ENCODE measurements around the gene CCDC195. TPM values are rescaled to one million over a fixed set of nuclear protein-coding genes. Genes with fewer than 3 reads are reported as not detected.

The CCDC195 gene
- total and polyA plus RNA-seq, 2 of the 4 experiments (the other 2 are of a cell fraction): not detected

DNA sequence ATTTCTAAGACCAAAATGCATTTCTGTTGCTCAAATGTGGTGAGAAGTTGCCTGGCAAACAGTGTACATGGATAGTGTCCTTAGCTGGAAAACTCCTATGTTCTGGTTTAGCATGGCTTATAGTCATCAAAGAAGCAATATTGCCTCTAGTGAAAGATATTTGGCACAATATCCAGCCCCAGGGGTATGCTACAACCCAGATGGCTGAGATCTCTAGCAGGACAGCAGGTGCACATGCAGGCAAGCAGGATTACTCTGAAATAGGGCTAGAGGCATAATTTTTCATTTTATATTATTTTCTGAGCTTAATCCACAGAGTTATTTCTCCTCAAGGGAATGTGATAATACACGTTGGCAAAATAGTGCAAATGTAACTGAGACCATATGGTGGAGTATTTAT is 34.0 kb downstream of the CCDC195 start:
- no peaks in the 10 kb centered on the region for H4K20me1 ChIP-seq (ENCODE audit: insufficient read depth, low read length)

More for the DNA sequence above, 34.0 kb downstream of the CCDC195 start:
- Histone ChIP-seq H2BK5ac (ENCODE audit: low read depth, low read length, poor library complexity, severe bottlenecking) (no peak overlapping the region), H3K56ac (ENCODE audit: extremely low read depth, insufficient read depth, low read length) (no peak overlapping the region), H3K79me1 (ENCODE audit: low read depth in 1 of 2, low read length in 2 of 2) (no peaks in the 10 kb centered on the region), H3K9me1 (ENCODE audit: insufficient read depth, low read length) (peaks cover 8% of the 10 kb centered on the region), H2BK20ac (ENCODE audit: low read depth, low read length) (no peak overlapping the region), H2BK15ac (ENCODE audit: low read depth, low read length) (no peak overlapping the region), H4K91ac (ENCODE audit: insufficient read depth, low read depth, low read length) (no peak overlapping the region), H3K4me2 (ENCODE audit: low read depth, low read length) (no peak overlapping the region), H3K9me3 (ENCODE audit: control insufficient read depth, insufficient read depth, low read length) (no peaks in the 10 kb centered on the region), H3K9ac (ENCODE audit: low read depth, low read length) (no peak overlapping the region), H3K27me3 (ENCODE audit: control insufficient read depth, insufficient read depth, low read length) (no peaks in the 10 kb centered on the region), H2AFZ (replicated peaks; ENCODE audit: low read length, poor library complexity) (no peak overlapping the region), H2AK9ac (replicated peaks; ENCODE audit: low read depth, low read length, poor library complexity) (no peak overlapping the region), H3K18ac (ENCODE audit: low read depth, low read length) (no peak overlapping the region), H2AK5ac (ENCODE audit: low read depth, low read length) (no peak overlapping the region), H3K23ac (ENCODE audit: low read depth, low read length) (no peak overlapping the region), H3K4me3 (ENCODE audit: insufficient read depth, low read depth, low read length) (no peak overlapping the region), H3K14ac (replicated peaks; ENCODE audit: low read depth, low read length) (no peak overlapping the region), H4K8ac (ENCODE audit: low read depth in 2 of 2, low read length in 2 of 2) (no peak overlapping the region), H3K36me3 (ENCODE audit: control insufficient read depth, insufficient read depth, low read length) (no peaks in the 10 kb centered on the region), H3K4me1 (ENCODE audit: control insufficient read depth, insufficient read depth, low read length) (peaks cover 4% of the 10 kb centered on the region), H3K4ac (ENCODE audit: low read depth, low read length) (no peak overlapping the region), H3K27ac (ENCODE audit: insufficient read depth, low read length) (no peak overlapping the region), H4K5ac (ENCODE audit: low read depth, low read length) (no peak overlapping the region), H2BK120ac (ENCODE audit: low read depth, low read length) (no peak overlapping the region)
- in situ Hi-C loops (cut with MboI; ENCODE audit: low sequenced_read_pairs): no loop called here
- intact Hi-C loops (cut with micrococcal nuclease): no loop called here
- POLR2A ChIA-PET (ENCODE audit: unreplicated experiment): no interaction called here
- no peak for TF ChIP-seq RFX5 (IDR thresholded peaks at IDR 0.05; ENCODE audit: low read depth, low read length)
- TF ChIP-seq CHD1 (IDR thresholded peaks at IDR 0.05; ENCODE audit: low read depth, low read length): no peak
- no peak for TF ChIP-seq CEBPB (IDR thresholded peaks at IDR 0.05; ENCODE audit: low read depth, low read length)
- no peak for TF ChIP-seq RAD21 (IDR thresholded peaks at IDR 0.05; ENCODE audit: low read length)
- TF ChIP-seq MXI1 (IDR thresholded peaks at IDR 0.05; ENCODE audit: borderline replicate concordance, low read depth, low read length): no peak
- TF ChIP-seq POLR2A (IDR thresholded peaks at IDR 0.05; ENCODE audit: low read depth, low read length): no peak
- TF ChIP-seq, protein P1, sequence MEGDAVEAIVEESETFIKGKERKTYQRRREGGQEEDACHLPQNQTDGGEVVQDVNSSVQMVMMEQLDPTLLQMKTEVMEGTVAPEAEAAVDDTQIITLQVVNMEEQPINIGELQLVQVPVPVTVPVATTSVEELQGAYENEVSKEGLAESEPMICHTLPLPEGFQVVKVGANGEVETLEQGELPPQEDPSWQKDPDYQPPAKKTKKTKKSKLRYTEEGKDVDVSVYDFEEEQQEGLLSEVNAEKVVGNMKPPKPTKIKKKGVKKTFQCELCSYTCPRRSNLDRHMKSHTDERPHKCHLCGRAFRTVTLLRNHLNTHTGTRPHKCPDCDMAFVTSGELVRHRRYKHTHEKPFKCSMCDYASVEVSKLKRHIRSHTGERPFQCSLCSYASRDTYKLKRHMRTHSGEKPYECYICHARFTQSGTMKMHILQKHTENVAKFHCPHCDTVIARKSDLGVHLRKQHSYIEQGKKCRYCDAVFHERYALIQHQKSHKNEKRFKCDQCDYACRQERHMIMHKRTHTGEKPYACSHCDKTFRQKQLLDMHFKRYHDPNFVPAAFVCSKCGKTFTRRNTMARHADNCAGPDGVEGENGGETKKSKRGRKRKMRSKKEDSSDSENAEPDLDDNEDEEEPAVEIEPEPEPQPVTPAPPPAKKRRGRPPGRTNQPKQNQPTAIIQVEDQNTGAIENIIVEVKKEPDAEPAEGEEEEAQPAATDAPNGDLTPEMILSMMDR (conservative IDR thresholded peaks at IDR 0.05; ENCODE audit: low read depth, low read length): no peak
- no peak for TF ChIP-seq USF2 (IDR thresholded peaks at IDR 0.05; ENCODE audit: low read depth, low read length)
- TF ChIP-seq FOS (IDR thresholded peaks at IDR 0.05; ENCODE audit: low read depth, low read length): no peak
- no peak for TF ChIP-seq NFE2L2 (IDR thresholded peaks at IDR 0.05; ENCODE audit: low read depth, low read length)
- no peak for ATAC-seq (ENCODE audit: low read depth)
- dilution Hi-C loops (cut with HindIII; ENCODE audit: low sequenced_read_pairs, unreplicated experiment): no loop called here
- no TSS peak for BruUV-seq (replicated peaks)
- no peak for DNase-seq
- CTCF ChIA-PET: interaction anchor here (0.7 kb wide), 1 partner anchor 10 kb away, joined by 3 read pairs; no protein-coding TSS in a partner anchor
- WGBS, 2 experiments (ENCODE audit: extremely low coverage in 2 of 2, insufficient read length in 1 of 2): no CpG with 5 or more reads among the region's 1 CpG

Measured in IMR-90 (cell line).